ENCODE results near the gene SPATA17.

- TF ChIP-seq POLR2A (IDR thresholded peaks at IDR 0.05) (no peak), CTCF (IDR thresholded peaks at IDR 0.05) (no peak)
Measured at GRCh38 chr1:217891966-217892365, 260.8 kb downstream of the SPATA17 start.

Data from adrenal gland (tissue), 5 donors.